Transverse colon (tissue), 4 donors: ENCODE data around the gene POU2F1. TPM values are rescaled to one million over a fixed set of nuclear protein-coding genes. Genes with fewer than 3 reads are reported as not detected.

Experiments
- DNase-seq: peaks from one replicate; pipeline ENCODE4 v3.0.0-alpha.2; 2019
- H3K27ac ChIP-seq, 4 donors: fragments of 200-600 bp; sonication (generic); 2 replicates each; pipeline ENCODE4 v1.5.1; 2016 to 2018; ENCODE audit warnings: inconsistent platforms in 4 of 4
- H3K27me3 ChIP-seq: fragments of 200-600 bp; sonication (generic); 2 replicates; pipeline ENCODE4 v1.5.1; 2017; ENCODE audit warnings: inconsistent platforms
- H3K36me3 ChIP-seq, 4 donors: fragments of 200-600 bp; sonication (generic); 2 replicates each; pipeline ENCODE4 v1.5.1; 2017 to 2019; ENCODE audit warnings: inconsistent platforms in 4 of 4
- H3K4me1 ChIP-seq, 4 donors: fragments of 200-600 bp; sonication (generic); 2 replicates each; pipeline ENCODE4 v1.5.1; 2017 to 2020; ENCODE audit warnings: inconsistent platforms in 4 of 4
- H3K4me3 ChIP-seq, 4 donors: fragments of 200-600 bp; sonication (generic); 1 replicate in 1 of 4; 2 replicates in 3 of 4; pipeline versions ENCODE4 v1.5.1 to v1.6.1; 2017 to 2019; ENCODE audit warnings: inconsistent platforms in 4 of 4
- H3K9me3 ChIP-seq, 2 donors: fragments of 200-600 bp; sonication (generic); 2 replicates each; pipeline ENCODE4 v1.5.1; 2017 to 2019; ENCODE audit warnings: inconsistent platforms in 2 of 2
- EP300 ChIP-seq: sonication (generic); formaldehyde crosslinking; IDR thresholded peaks from one replicate; pipeline ENCODE4 v1.6.1; 2017; ENCODE audit warnings: antibody characterized with exemption, low read depth
- POLR2A ChIP-seq: fragments of 450-650 bp; IDR thresholded peaks from one replicate; pipeline ENCODE4 v1.6.1; 2016; ENCODE audit warnings: antibody characterized with exemption, mild to moderate bottlenecking, moderate library complexity
- POLR2AphosphoS5 ChIP-seq, 3 donors: sonication (generic); formaldehyde crosslinking; IDR thresholded peaks; one replicate each; pipeline ENCODE4 v1.6.1; 2016; ENCODE audit warnings: antibody characterized with exemption in 3 of 3
- WGBS, 2 donors: methylation state at CpG; one replicate each; pipeline ENCODE4 v1.1.5; 2018; ENCODE audit warnings: low coverage in 1 of 2; 5-methylcytosine and 5-hydroxymethylcytosine counted together
- in situ Hi-C, 4 donors: fragments of 200-750 bp; cut with MboI; loops; one replicate each; pipeline versions ENCODE4 v1.15.0 to v1.15.1; 2017; ENCODE audit warnings: low sequenced_read_pairs in 3 of 4, low pct_ligation_motif_present in 1 of 4, low pct_unique_long_range_greater_than_20kb in 1 of 4
- intact Hi-C: fragments of 100-400 bp; cut with DNase I; formaldehyde crosslinking; loops from one replicate; pipeline ENCODE4 v1.15.1; 2023; ENCODE audit warnings: low total_unique reads
- total RNA-seq, 4 donors: library from RNA; depleted of rRNA; stranded (reverse); fragments of >200 nt; gene quantifications; one replicate each; pipeline ENCODE4 v1.1.0, GENCODE V29; 2016
- TF ChIP-seq, protein P1 (sequence below), 5 experiments: fragments of 200-600 bp in 3 of 5; fragments of 450-650 bp in 2 of 5; sonication (generic) in 3 of 5; IDR thresholded peaks; 1 replicate in 2 of 5; 2 replicates in 3 of 5; pipeline ENCODE4 v1.5.1; 2016 to 2017; ENCODE audit warnings: antibody characterized with exemption in 5 of 5, inconsistent platforms in 3 of 5, mild to moderate bottlenecking in 2 of 5, moderate library complexity in 1 of 5

The POU2F1 gene
- total RNA-seq, 4 donors from 2014 or later = 6.6 to 31.8 (median 19.0) TPM

DNA sequence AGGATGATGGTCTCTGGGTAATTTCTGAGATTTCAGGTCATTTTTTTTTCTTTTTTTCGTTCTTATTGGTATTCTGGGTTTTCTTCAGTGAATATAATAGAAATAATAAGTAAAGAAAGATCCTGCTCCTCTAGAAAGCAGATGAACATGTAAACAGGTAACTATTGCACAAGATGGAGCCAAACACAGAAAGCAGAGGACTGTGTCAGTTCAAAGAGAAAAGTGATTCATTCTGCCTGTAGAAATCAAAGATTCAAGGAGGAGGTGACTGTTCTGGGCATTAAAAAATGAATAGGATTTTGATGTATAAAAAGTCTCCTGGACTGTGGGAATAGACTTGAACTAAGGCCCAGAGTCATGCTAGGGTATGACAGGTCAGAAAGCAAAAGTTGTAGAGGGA is 41.9 kb upstream of the POU2F1 start:
- no peaks in the 10 kb centered on the region for H3K9me3 ChIP-seq
- intact Hi-C loops = no loop called here
- 0% methylated on average over 1 of the region's 1 CpG for WGBS, 2 donors
- no peak overlapping the region for H3K27ac ChIP-seq
- no peak for DNase-seq
- no peaks in the 10 kb centered on the region for H3K4me1 ChIP-seq
- in situ Hi-C loops = no loop called here
- H3K4me3 ChIP-seq = no peak overlapping the region
- TF ChIP-seq POLR2AphosphoS5 (IDR thresholded peaks at IDR 0.05) (no peak), EP300 (no peak), POLR2A (no peak)
- TF ChIP-seq, protein P1, sequence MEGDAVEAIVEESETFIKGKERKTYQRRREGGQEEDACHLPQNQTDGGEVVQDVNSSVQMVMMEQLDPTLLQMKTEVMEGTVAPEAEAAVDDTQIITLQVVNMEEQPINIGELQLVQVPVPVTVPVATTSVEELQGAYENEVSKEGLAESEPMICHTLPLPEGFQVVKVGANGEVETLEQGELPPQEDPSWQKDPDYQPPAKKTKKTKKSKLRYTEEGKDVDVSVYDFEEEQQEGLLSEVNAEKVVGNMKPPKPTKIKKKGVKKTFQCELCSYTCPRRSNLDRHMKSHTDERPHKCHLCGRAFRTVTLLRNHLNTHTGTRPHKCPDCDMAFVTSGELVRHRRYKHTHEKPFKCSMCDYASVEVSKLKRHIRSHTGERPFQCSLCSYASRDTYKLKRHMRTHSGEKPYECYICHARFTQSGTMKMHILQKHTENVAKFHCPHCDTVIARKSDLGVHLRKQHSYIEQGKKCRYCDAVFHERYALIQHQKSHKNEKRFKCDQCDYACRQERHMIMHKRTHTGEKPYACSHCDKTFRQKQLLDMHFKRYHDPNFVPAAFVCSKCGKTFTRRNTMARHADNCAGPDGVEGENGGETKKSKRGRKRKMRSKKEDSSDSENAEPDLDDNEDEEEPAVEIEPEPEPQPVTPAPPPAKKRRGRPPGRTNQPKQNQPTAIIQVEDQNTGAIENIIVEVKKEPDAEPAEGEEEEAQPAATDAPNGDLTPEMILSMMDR (IDR thresholded peaks at IDR 0.05) = no peak
- no peaks in the 10 kb centered on the region for H3K27me3 ChIP-seq
- no peaks in the 10 kb centered on the region for H3K36me3 ChIP-seq

DNA sequence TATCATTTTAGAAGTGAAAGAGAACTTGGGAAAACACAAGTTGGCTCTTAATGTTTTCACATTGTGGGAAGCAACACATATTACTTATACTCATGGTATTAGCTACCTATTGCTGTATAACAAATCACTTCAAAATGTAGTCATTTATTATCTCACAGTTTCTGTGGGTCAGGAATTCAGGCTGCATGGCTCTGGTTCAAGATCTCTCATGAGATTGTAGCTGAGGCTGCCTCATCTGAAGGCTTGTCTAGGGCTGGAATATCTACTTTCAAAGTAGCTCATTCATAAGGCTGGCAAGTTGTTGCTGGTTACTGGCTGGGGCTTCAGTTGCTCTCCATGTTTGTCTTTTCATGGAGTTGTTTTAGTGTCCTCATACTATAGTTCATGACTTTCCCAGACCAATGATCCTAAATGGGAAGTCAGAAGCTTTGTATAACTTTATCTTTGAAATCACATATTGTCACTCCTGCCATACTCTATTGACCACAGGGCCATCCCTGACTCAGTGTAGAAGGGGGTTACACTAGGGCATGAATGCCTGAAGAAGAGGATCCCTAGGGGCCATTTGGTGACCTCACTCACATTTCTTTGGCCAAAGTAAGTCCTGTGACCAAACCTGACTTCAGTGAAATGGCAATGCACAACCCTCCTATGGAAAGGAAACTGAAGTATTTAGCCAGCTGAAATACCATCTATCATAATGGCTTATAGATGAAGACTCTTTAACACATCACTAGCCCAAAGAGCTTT is 37.9 kb upstream of the POU2F1 start:
- Histone ChIP-seq H3K36me3 (no peaks in the 10 kb centered on the region), H3K27me3 (no peaks in the 10 kb centered on the region), H3K27ac (no peak overlapping the region), H3K4me3 (no peak overlapping the region), H3K4me1 (no peaks in the 10 kb centered on the region), H3K9me3 (no peaks in the 10 kb centered on the region)
- in situ Hi-C loops (no loop called here), intact Hi-C loops (no loop called here)
- TF ChIP-seq POLR2AphosphoS5 (IDR thresholded peaks at IDR 0.05) (no peak), POLR2A (no peak), EP300 (no peak)
- TF ChIP-seq, protein P1 (IDR thresholded peaks at IDR 0.05) = no peak
- no peak for DNase-seq

DNA sequence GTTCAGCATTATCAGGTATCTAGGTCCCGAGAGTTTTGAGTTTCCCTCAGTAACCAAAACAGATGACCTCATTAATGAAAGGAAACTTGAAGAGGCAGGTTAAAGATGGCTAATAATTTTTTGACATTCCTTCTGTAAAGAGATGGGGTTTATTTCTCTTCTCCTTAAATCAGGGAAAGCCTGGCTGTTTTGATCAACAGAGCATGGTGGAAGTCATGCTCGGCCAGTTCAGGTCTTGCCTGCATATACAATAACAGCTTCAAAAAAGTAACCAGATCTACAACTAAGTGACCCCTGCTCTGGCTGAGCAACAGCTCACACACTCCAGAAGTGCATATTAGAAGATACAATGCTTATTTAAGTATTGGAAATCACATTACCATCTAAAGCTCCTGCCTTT is 36.6 kb upstream of the POU2F1 start:
- H3K4me1 ChIP-seq = no peaks in the 10 kb centered on the region
- no peaks in the 10 kb centered on the region for H3K36me3 ChIP-seq
- intact Hi-C loops (no loop called here), in situ Hi-C loops (no loop called here)
- H3K27me3 ChIP-seq = no peaks in the 10 kb centered on the region
- WGBS, 2 donors = 80 to 91% methylated on average over 2 of the region's 2 CpGs
- no peak for DNase-seq
- no peak overlapping the region for H3K27ac ChIP-seq
- H3K9me3 ChIP-seq = no peaks in the 10 kb centered on the region
- TF ChIP-seq, protein P1 (IDR thresholded peaks at IDR 0.05) = no peak
- no peak for TF ChIP-seq POLR2AphosphoS5 (IDR thresholded peaks at IDR 0.05)
- TF ChIP-seq EP300 = no peak
- no peak overlapping the region for H3K4me3 ChIP-seq

DNA sequence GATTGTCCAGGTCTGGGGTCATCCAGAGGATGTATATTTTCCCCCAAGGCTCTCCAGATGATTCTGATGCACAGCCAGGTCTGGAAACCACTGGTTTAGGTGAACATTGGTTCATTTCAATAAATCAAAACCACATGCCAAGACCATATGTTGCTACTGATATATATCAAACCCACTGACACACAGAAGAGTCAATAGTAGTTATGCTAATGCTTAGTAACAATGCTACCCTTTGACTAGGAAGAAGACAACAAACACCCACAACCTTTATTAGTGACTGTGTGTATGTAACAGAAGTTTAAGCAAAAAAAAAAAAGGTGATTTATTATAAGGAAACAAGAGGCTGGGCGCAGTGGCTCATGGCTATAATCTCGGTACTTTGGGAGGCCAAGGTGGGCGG is 35.6 kb upstream of the POU2F1 start:
- TF ChIP-seq, protein P1 (IDR thresholded peaks at IDR 0.05) = no peak
- no peak for TF ChIP-seq EP300
- no peak for TF ChIP-seq POLR2AphosphoS5 (IDR thresholded peaks at IDR 0.05)
- TF ChIP-seq POLR2A = no peak
- no peaks in the 10 kb centered on the region for H3K9me3 ChIP-seq
- no peaks in the 10 kb centered on the region for H3K27me3 ChIP-seq
- no peaks in the 10 kb centered on the region for H3K36me3 ChIP-seq
- no peaks in the 10 kb centered on the region for H3K4me1 ChIP-seq
- H3K4me3 ChIP-seq = no peak overlapping the region
- in situ Hi-C loops (no loop called here), intact Hi-C loops (no loop called here)
- WGBS, 2 donors = 71 to 80% methylated on average over 3 of the region's 3 CpGs
- no peak for DNase-seq
- H3K27ac ChIP-seq = no peak overlapping the region
